ENCODE results near the gene CARD11.

CARD11 gene
- 0.48 to 4.1 (median 1.7) reads per million in 18 experiments for total RNA-seq

DNA sequence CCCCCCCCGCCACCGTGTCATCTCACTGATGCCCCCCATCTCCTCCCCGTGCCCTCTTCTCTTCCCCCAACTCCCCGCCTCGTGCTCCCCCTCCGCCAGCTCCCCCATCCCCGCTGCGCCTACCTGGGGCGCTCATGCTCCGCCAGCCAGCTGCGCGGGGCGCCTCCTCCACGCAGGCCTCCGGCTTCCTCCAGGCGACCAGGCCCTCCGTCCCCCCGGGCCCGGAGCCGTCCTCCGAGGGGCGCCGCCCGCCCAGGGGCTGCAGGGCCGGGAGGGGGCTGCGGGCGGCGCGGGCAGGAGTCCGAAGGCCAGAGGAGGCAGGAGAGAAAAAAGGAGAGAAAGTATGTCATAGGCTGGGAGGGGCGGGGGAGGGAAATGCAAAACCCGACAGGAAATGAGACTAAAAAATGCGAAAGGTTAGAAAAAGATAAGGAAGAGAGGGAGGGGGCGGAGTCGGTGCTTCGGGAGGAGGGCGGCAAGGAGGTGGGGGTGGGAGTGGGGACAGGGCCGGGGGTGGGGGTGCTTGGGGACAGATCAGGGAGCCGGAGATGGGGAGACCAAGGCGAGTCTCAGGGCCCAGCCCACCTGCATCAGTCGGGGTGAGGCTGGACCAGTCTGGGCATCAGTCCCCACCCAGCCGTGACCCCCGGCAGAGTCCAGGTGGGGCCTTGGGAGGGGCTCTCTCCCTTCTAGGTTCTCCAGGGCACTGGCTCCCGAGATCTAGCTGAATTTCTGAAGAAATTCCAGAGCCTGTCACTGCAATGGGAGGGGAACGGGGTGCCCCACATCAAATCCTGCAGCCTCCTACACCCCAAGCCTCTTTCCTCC lies at the start of gene CARD11:
Gene CARD11, minus strand, starts transcription at position 324 of the 828 bp plus-strand sequence. CDS start 85,361 bp downstream, outside the sequence.
- DNase-seq, result no peak

DNA sequence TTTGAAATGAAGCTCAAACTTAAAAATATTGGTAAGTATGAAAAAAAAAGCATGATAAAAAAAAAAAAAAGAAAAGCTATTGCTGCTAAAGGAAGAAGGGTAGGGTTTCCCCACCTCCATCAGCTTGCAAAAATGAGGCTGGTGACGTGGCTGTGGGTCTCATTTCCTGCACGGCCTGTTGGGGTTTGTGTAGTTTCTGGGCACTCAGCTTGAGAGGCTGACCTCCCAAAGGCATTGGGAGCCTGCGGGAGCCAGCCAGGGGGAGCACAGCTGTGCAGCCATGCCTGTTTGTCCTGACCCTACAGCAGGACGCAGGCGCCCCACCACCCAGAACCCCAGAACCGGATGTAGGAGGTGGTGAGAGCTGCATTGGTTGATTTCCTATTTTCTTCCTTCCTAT lies 48.8 kb upstream of the CARD11 start:
- DNase-seq, result peak; percentile 57 to 60

DNA sequence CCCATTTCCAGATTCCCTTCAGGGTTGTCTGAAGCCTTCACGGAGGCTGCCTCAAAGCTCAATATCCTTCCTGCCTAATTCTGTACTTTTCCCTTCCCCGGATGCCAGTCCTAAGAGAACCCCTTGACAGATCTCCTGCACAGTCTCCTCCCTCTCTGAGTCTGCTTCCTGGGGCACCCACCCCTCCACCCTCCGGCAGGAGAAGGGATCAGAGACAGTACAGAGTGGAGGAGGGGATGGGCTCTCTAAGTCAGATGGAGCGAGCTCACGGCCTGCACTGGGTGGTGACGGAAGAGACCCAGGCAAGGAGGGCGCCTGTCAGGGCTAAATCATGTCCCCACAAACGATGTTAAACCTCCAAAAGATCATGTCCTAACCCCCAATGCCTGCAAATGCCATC lies 48.0 kb upstream of the CARD11 start:
- DNase-seq, result no peak

DNA sequence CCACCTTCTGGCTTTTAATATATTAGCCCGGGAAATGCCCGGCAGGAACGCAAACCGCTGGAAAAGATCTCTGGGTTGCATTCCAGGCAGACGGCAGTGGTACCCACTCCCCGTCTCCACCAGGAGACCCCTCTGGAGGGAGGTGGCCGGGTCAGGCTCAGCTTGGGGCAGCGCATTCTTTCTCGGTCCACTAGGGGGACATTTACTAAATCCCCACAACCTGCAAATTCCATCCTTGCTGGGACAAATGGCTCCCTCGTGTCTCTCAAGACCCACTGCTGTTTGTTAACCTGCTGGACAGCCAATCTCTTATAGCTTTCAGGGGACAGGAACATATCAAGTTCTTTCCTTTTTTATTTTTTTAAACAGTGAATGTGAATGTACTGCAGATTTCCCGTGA lies 45.8 kb upstream of the CARD11 start:
- DNase-seq, result peak; percentile 10 to 19

DNA sequence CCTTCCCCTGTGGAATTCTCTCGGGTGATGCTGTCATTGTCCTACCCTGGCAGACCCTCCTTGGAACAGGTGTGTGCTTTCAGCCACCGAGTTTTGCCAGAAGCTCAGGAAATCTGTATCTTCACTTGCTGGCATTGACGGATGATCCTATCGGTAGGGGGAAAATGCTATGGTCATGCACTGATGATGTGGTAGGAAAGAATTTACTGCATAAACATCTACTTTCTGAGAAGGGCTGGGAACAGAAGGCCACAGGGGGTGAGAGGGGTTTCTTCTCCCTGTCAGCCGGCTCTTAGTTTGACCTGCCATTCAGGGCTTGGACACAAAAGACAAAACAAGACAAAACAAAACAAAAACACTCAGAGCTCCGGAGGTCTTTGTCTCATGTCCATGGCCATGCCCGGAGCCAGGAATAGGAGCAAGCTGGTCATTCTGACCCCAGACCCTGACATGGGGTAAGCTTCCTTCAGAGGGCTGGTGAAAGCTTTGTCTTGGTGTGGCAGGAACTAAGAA lies 43.6 kb upstream of the CARD11 start:
- DNase-seq, result no peak

DNA sequence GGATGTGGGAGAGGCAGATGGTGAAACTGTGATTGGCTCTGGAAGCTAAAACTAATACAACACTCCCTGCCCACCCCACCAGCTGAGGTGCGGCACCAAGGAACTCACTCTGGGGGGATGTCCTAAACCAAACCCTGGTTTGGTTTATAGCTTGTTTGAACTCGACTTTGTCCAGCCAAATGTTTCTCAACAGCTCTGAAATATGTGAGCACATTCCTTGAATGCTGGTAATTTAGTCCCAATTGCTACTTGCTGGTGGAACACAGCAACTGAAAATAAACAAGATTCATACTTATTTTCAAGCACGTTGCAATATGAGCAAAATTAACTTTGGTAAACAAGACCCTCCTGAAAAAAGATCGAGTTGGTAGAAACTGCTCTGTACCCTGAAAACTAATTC lies 39.7 kb upstream of the CARD11 start:
- no peak for DNase-seq

DNA sequence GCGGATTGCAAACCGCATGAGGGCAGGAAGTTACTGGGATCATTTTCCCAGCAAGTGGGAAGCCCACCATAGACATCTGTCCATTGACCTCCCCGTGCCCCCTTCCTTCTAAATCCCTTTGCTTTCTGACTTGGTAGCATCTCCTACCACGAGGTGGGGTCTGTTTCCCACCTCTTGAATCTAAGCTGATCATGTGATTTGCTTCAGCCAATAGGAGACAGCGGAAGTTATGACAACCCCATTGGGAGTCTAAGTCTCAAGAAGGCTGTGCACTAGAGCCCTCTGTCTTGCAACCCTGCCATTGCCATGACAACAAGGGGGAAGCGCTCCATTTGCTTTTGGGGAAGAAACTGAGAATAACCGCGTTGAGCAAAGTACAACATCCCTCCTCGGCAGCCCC lies 39.2 kb upstream of the CARD11 start:
- DNase-seq, result peak in 1 of 2 donors; percentile 13

DNA sequence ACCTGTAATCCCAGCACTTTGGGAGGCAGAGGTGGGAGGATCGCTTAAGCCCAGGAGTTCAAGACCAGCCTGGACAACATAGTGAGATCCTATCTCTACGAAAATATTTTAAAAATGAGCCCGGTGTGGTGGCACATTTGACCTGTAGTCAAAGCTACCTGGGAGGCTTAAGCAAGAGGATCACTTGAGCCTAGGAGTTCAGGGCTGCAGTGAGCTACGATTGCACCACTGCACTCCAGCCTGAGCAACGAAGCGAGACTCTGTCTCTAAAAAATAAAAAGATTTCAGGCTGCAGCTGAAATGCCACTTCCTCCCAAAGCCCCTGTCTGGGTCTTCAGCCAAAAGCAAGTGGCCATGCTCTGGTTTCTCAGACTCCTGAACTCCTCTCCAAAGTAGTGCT lies 38.7 kb upstream of the CARD11 start:
- no peak for DNase-seq

DNA sequence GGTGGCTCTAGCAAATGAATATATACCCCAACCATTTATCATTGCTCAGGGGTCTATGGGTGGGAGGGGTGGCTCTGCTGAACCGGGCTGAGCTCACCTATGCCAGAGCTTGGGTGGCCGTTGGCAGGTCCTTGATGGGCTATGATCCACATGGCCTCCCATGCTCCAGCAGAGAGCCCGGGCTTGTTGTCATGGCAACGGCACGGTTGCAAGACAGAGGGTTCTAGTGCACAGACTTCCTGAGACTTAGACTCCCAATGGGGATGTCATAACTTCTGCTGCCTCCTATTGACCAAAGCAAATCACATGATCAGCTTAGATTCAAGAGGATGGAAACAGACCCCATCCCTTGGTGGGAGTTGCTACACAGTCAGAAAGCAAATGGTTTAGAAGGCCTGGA lies 36.4 kb upstream of the CARD11 start:
- no peak for DNase-seq

DNA sequence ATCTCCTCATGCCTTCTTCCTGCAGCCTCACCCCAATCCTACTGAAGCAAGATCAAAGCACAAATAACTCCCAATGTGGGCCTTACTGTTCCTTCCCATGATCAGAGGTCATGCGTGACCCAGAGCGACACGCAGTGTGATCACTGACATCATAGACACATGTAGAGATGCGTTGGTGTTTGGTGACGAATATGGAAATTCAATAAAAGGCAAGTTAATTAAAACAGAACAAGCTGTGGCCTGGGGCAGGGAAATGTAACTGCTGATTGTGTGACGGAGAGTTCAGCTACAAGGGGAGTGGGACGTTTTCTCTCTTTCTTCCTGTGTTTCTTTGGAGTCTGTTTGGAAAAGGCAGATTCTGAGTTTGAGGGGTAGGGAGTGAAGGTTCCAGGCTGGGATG lies 34.8 kb upstream of the CARD11 start:
- DNase-seq, result no peak

DNA sequence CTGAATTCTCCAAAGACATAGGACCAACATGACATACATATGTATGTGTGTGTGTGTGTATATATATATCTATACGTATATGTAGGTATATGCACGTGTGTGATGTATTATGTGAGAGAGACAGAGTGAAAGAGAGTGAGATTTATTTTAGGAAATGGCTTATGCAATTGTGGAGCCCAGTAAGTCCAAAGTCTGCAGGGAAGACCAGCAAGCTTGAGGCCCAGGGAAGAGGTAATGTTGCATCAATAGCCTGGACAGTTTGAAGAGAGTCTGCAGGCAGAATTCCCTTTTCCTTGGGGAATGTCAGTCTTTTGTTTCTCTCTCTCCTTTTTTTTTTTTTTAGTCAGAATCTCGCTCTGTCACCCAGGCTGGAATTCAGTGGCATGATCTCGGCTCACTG lies 33.0 kb upstream of the CARD11 start:
- no peak for DNase-seq

DNA sequence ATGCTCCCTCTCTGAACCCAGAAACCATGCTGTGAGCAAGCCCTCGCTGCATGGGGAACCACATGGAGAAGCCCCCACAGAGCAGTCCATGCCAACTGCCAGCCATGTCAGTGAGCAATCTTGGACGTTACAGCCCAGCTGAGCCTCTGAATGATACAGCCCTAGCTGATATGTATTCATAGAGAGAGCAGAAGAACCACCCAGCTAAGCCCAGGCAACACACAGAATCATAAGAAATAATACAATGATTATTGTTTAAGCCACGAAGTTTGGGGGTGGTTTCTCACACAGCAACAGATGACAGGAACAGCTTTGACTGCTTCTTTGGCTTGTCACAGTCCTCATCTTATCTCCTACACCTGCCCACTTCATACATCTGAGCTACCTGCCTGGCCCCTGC lies 32.5 kb upstream of the CARD11 start:
- no peak for DNase-seq

DNA sequence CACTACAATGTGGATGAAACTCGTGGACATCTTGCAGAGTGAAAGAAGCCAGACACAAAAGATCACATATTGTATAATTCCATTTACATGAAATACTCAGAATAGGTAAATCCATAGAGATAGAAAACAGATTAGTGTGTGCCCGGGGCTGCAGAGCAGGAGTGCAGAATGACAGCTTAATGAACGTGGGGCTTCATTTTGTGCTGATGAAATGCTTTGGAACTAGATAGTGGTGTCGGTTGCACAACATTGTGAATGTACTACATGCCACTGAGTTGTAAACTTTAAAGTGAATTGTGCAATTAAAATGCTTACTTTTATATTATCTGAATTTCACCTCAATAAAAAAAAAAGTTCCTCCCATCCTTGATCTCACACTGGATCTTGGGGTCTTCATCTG lies 31.8 kb upstream of the CARD11 start:
- DNase-seq, result no peak

DNA sequence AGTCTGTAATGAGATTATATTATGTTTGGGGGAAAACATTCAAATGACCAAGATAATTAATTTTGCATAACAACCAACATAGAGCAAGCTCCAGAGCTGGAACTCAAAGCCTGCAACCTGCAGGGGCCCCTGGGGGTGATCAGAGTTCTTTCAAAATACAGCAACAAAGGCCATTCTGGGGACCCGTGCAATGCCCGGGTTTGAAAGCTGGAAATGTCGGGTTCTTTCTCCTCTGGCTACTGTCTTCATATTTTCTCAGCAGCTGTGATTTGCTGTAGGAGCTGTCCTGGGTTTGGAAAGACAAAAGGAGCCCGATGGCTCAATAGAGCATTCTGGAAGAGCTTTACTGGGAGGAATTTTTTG lies 30.8 kb upstream of the CARD11 start:
- no peak for DNase-seq

DNA sequence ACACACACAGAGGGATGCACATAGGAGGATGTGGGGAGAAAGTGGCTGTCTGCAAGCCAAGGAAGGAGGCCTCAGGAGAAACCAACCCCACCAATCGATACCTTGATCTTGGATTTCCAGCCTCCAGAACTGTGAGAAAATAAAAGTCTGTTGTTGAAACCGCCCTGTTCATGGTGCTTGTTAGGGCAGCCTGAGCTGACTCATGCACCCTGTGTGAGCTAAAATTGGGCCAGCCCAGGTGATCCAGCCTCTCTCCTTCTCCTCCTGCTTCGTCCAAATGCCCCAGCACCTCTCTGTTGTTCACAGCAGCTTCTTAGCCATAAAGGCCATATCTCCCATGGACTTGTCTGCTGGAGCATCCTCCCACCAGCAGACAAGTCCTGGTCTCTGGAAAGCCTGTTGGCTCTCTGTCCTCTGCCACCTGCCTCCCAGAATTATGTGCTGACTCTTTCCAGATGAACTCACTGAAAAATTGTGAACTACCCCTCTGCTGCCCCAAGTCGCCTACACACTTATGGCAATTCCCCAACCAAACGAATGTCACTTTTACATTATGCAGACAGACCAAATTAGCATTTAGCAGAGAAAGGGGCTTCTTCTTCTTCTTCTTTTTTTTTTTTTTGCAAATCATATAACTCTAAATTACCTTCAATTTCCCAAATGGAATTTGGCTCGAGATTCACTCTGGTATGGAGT lies 30.2 kb upstream of the CARD11 start:
- no peak for DNase-seq

DNA sequence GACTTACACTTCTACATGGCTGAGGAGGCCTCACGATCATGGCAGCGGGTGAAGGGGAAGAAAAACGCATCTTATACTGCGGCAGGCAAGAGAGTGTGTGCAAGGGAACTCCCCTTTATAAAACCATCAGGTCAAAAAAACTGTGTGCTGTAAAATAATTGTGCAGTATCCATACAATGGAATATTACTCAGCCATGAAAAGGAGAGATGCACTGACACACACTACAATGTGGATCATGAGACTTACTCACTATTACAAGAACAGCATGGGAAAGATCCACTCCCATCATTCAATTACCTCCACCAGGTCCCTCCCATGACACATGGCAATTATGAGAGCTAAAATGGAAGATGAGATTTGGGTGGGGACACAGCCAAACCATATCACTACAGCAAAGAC lies 27.2 kb upstream of the CARD11 start:
- no peak for DNase-seq

DNA sequence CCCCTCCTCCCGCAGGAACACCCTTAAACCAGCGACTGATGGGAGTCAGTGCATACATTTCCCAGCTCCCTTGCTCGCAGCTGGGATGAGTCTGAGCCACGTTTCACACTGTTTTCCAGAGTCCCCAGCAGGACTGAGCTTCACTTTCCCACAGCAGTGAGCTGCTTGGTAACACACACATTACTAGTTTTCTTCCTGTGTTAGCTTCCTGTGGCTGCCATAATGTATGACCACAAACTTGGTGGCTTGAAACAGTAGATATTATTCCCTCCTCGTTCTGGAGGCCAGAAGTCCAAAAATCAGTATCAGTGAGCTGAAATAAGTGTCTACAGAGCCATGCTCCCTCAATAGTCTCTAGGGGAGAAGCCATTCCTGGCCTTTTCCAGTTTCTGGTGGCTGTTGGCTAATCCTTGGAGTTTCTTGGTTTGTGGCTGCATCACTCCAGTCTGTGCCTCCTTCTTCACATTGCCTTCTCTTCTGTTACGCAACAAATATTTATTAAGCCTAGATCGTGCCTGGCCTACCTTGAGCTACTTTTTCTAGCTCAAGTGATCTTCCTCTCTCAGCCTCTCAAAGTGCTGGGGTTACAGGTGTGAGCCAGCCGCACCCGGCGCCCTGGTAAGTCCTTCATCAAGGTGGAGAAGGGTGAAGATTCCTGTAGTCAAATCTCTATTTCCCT lies 26.2 kb upstream of the CARD11 start:
- no peak for DNase-seq

DNA sequence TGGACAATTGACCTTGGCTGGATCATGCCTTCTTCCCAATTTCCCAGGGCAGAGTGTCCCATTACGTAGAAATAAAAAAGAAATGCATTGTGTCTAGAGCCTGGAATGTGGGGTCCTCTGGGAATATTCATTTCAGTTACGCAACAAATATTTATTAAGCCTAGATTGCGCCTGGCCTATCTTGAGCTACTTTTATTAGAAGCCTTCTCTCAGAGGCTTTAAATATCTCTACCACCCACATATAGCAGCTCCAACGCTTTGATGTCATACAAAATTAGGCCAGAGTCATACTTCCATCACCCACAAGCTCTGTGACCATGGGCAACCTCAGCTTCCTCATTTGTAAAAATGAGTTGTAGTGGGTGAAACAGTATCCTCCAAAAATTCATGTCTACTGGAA lies 24.9 kb upstream of the CARD11 start:
- peak; percentile 87 to 92 for DNase-seq

DNA sequence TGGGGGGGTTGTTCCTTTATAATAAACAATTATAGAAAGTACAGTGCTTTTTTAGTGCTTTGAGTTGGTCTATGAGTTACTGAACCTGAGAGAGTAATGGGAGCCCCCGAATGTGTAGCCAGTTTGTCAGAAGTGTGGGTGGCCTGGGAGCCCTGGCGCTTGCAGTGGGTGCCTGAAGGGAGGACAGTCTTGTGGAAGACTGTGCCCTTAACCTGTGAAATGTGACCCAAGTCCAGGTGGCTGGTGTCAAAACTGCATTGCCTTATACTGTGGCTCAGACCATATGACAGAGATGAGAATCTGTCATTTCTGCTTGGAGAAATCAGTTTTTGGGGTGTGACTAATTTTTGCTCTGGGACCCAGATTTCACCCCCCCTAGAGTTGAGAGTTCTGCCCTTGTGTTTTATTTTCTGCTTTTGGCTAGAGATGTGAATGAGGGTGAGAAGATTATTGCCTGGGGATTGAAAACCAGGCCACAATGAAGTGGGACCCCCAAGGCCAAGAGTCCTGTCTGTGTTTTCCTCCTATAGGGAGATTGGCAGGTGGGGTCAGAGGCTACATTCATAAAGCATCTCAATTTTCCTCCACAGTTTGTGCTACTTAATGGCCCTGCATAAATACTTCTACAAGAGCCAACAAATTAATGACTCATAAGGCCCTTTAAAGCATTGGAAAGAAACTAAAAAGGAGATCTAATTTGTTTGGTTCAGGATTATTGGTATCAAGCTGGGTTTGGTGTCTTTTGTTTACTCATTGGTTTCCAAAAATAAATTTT lies 24.1 kb upstream of the CARD11 start:
- DNase-seq, result no peak

DNA sequence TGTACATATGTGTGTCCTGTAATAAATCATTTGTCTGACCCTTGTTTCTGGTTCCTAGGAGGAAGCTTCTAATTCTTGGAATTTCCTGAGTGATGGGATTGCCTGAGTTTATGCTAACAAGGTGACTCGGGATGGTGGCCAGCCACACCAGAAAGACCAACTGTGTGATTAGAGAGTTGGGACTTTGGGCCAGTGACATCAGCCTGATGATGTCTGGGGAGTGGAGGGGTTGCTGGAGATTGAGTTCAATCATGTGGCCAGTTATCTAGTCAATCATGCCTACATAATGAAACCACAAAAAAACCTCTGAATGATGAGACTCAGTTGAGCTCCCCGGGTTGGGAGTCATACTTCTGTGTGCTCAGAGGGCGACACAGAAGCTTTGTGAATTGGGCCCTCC lies 23.5 kb upstream of the CARD11 start:
- DNase-seq, result no peak

DNA sequence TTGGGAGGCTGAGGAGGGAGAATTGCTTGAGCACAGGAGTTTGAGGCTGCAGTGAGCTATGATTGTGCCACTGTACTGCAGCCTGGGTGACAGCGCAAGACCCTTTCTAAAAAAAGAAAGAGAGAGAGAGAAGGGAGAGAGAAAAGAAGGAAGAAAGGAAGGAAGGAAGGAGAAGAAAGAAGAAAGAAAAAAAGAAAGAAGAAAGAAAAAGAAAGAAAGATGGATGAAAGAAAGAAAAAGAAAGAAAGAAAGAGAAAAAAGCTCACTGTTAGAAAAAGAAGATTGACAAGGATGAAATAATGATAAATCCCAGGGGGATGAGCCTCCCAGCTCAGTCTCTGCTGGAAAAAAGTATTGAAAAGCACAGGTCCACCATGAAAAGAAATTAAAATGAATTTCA lies 22.8 kb upstream of the CARD11 start:
- no peak for DNase-seq

DNA sequence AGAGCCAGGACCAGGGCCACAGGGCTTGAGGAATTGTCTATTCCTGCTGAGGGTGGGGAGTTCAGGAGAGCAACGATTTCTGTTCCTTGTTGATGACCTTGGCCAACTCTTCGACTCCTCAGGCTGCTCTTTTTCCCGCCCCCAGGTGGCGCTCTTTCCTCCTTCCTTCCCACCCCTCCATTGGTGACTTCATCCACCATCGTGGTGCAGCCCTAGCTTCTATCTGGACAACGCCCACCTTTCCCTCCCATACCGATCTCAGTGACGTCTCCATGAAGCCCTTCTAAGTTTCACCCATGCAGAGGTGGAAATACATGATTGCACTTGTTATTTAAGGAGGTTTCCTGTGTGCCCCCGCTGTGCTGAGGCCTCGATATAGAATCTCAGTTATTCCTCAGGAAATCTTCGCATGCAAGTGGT lies 22.1 kb upstream of the CARD11 start:
- DNase-seq, result peak; percentile 35 to 58

DNA sequence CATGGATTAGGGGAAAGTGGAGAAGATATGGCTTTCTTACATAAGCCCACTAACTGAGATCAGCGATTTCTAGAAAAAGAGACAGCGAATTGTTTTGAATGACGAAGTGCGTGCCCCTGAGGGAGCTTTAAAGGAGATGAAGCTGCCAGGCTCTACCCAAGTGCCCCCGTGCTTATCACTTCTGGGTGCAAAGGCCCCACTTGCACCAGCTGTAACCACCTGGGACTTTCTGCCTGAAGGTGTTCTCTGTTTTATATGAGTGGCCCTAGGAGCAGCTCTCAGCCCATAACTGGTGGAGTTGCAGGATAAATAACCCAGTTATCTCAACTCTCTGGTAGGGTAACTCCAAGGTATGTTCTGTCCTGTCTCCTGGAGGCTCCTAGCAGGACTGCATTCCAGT lies 20.4 kb upstream of the CARD11 start:
- DNase-seq, result no peak
